Astrocyte (in vitro differentiated cells and primary cell): Measurements from ENCODE around the gene ACACB. TPM values are rescaled to one million over a fixed set of nuclear protein-coding genes. Genes with fewer than 3 reads are reported as not detected.

Source experiments
- DNase-seq: peaks from one replicate; pipeline ENCODE4 v3.0.0-alpha.2; 2010; ENCODE audit warnings: low read depth
- FAIRE-seq: peaks from 2 replicates; lab custom pipeline; 2011; peaks lifted over from hg19 to GRCh38; lab: Jason Lieb, UNC
- H2AFZ ChIP-seq: 2 replicates; pipeline ENCODE4 v1.6.0; 2012; ENCODE audit warnings: low read depth, low read length, inconsistent platforms
- H3K27ac ChIP-seq: 2 replicates; pipeline ENCODE4 v1.5.1; 2011; ENCODE audit warnings: low read depth, low read length, inconsistent platforms
- H3K27me3 ChIP-seq: 2 replicates; pipeline ENCODE4 v1.6.0; 2011; ENCODE audit warnings: low read length, inconsistent platforms; ENCODE audit not compliant: insufficient read depth
- H3K36me3 ChIP-seq: 2 replicates; pipeline ENCODE4 v1.5.1; 2011; ENCODE audit warnings: low read length, inconsistent platforms; ENCODE audit not compliant: insufficient read depth
- H3K4me1 ChIP-seq: 2 replicates; pipeline ENCODE4 v1.5.1; 2011; ENCODE audit warnings: low read length, inconsistent platforms; ENCODE audit not compliant: insufficient read depth
- H3K4me2 ChIP-seq: 2 replicates; pipeline ENCODE4 v1.6.0; 2012; ENCODE audit warnings: low read length, inconsistent platforms
- H3K4me3 ChIP-seq: 2 replicates; pipeline ENCODE4 v1.5.1; 2011; ENCODE audit warnings: low read depth, mild to moderate bottlenecking, low read length, inconsistent platforms; ENCODE audit not compliant: insufficient read depth
- H3K79me2 ChIP-seq: 2 replicates; pipeline ENCODE4 v1.6.0; 2012; ENCODE audit warnings: mild to moderate bottlenecking, low read length, inconsistent platforms; ENCODE audit not compliant: insufficient read depth
- H3K9ac ChIP-seq: 2 replicates; pipeline ENCODE4 v1.6.0; 2012; ENCODE audit warnings: mild to moderate bottlenecking, low read length, inconsistent platforms
- H3K9me3 ChIP-seq: 2 replicates; pipeline ENCODE4 v1.5.1; 2012; ENCODE audit warnings: low read depth, mild to moderate bottlenecking, low read length, inconsistent platforms; ENCODE audit not compliant: insufficient read depth
- H4K20me1 ChIP-seq: 2 replicates; pipeline ENCODE4 v1.6.0; 2012; ENCODE audit warnings: low read length, inconsistent platforms; ENCODE audit not compliant: insufficient read depth
- H3K27ac Mint-ChIP-seq: one replicate; pipeline ENCODE4 v1.8.0; 2021; ENCODE audit warnings: mild to moderate bottlenecking, mixed read lengths; ENCODE audit not compliant: unreplicated experiment
- H3K27me3 Mint-ChIP-seq: one replicate; pipeline ENCODE4 v1.8.0; 2021; ENCODE audit warnings: low read depth, mixed read lengths; ENCODE audit not compliant: unreplicated experiment
- H3K36me3 Mint-ChIP-seq: one replicate; pipeline ENCODE4 v1.8.0; 2021; ENCODE audit warnings: low read depth, mixed read lengths; ENCODE audit not compliant: unreplicated experiment
- H3K4me1 Mint-ChIP-seq: one replicate; pipeline ENCODE4 v1.8.0; 2021; ENCODE audit warnings: low read depth, mixed read lengths; ENCODE audit not compliant: unreplicated experiment
- H3K4me3 Mint-ChIP-seq: one replicate; pipeline ENCODE4 v1.8.0; 2021; ENCODE audit warnings: mild to moderate bottlenecking, moderate library complexity, mixed read lengths; ENCODE audit not compliant: unreplicated experiment
- H3K9me3 Mint-ChIP-seq: one replicate; pipeline ENCODE4 v1.8.0; 2021; ENCODE audit warnings: mild to moderate bottlenecking, mixed read lengths; ENCODE audit not compliant: unreplicated experiment
- CTCF ChIP-seq: IDR thresholded peaks from 2 replicates; pipeline ENCODE4 v1.5.1; 2011; ENCODE audit warnings: low read depth, mild to moderate bottlenecking, inconsistent platforms, low read length, moderate library complexity; ENCODE audit not compliant: insufficient read depth
- EZH2 ChIP-seq: IDR thresholded peaks from 2 replicates; pipeline ENCODE4 v1.6.1; 2012; ENCODE audit warnings: mild to moderate bottlenecking, low read length, inconsistent platforms; ENCODE audit not compliant: insufficient read depth
- total RNA-seq: library from RNA; stranded (reverse); gene quantifications from 2 replicates; pipeline ENCODE4 v1.2.1, GENCODE V29; 2021

The ACACB gene
- total RNA-seq, 1 donor from 2014 or later, result 3.9 TPM

DNA sequence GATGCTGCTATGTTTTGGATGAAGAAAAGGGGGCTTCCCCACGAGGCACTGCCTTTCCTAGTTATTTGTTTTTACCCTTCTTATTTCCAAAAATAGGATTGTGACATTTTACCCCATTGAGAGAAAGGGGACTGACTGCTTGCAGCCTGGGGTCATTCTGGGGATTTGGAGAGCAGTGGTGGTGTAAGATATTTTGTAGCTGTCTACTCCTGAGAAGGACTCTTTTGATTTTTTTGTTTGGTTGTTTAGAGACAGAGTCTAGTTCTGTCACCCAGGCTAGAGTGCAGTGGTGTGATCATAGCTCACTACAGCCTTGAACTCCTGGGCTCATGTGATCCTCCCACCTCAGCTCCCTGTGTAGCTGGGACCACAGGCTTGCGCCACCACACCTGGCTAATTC lies 113.8 kb downstream of the ACACB start:
- no peak overlapping the region for H3K4me3 Mint-ChIP-seq
- FAIRE-seq, result no peak
- H3K27me3 ChIP-seq, result no peaks in the 10 kb centered on the region

DNA sequence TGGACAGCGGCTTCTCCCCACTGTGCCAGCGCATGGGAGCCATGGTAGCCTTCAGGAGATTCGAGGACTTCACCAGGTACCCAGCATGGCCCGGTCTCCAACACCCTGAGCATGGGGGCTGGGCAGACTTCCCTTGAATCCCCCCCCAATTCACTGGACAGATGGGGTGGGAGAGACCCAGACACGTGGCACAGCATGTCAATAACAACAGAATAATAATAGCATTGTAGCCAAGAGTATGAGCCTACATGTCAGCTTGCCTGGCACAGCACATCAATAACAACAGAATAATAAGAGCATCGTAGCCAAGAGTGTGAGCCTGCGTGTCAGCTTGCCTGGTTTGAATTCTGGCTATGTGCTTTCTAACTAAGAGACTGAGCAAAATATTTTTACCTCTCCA lies 116.3 kb downstream of the ACACB start:
- no peaks in the 10 kb centered on the region for H3K9me3 ChIP-seq
- H3K79me2 ChIP-seq, result no peaks in the 10 kb centered on the region
- no peaks in the 10 kb centered on the region for H4K20me1 ChIP-seq
- Mint-ChIP-seq H3K27ac (no peak overlapping the region), H3K27me3 (peaks cover 12% of the 10 kb centered on the region), H3K4me1 (no peaks in the 10 kb centered on the region), H3K36me3 (no peaks in the 10 kb centered on the region), H3K9me3 (no peaks in the 10 kb centered on the region), H3K4me3 (no peak overlapping the region)
- no peaks in the 10 kb centered on the region for H3K36me3 ChIP-seq
- H2AFZ ChIP-seq, result no peak overlapping the region
- H3K4me1 ChIP-seq, result no peaks in the 10 kb centered on the region
- no peak overlapping the region for H3K9ac ChIP-seq
- H3K4me2 ChIP-seq, result no peak overlapping the region
- no peaks in the 10 kb centered on the region for H3K27me3 ChIP-seq
- no peak overlapping the region for H3K4me3 ChIP-seq
- no peak overlapping the region for H3K27ac ChIP-seq
- no peak for FAIRE-seq
- DNase-seq, result no peak
- TF ChIP-seq CTCF (no peak), EZH2 (no peak)

More for the DNA sequence above, 113.8 kb downstream of the ACACB start:
- TF ChIP-seq CTCF, result no peak
- TF ChIP-seq EZH2, result no peak
- Histone ChIP-seq H3K27ac (no peak overlapping the region), H3K4me1 (no peaks in the 10 kb centered on the region), H4K20me1 (no peaks in the 10 kb centered on the region), H2AFZ (no peak overlapping the region), H3K36me3 (no peaks in the 10 kb centered on the region), H3K9ac (no peak overlapping the region), H3K4me3 (no peak overlapping the region), H3K4me2 (no peak overlapping the region), H3K9me3 (no peaks in the 10 kb centered on the region), H3K79me2 (no peaks in the 10 kb centered on the region)
- DNase-seq, result no peak
- no peak overlapping the region for H3K27ac Mint-ChIP-seq
- H3K27me3 Mint-ChIP-seq, result peaks cover 7% of the 10 kb centered on the region
- H3K36me3 Mint-ChIP-seq, result no peaks in the 10 kb centered on the region
- H3K4me1 Mint-ChIP-seq, result no peaks in the 10 kb centered on the region
- no peaks in the 10 kb centered on the region for H3K9me3 Mint-ChIP-seq

DNA sequence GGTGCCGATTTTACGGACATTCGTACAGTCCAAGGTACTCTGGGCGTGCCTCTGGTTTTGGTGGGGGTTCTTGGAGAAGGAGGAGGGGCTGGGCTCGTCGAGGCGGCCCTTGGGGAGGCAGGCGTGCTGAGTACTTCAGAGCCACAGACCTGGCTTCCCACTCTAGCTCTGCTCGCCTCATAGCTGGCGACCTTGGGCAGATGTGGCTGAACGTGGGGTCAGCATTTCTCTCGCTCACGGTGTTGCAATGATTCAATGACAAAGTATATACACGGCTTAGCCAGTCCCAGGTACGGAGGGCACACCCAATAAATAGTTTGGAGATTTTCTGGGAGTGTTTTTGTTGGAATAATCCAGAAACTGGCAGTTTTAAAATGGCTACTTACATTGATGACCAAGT lies 117.6 kb downstream of the ACACB start:
- Histone ChIP-seq H3K9ac (no peak overlapping the region), H3K79me2 (no peaks in the 10 kb centered on the region), H4K20me1 (no peaks in the 10 kb centered on the region), H3K4me1 (no peaks in the 10 kb centered on the region), H3K27ac (no peak overlapping the region), H3K4me2 (no peak overlapping the region), H3K36me3 (no peaks in the 10 kb centered on the region), H3K27me3 (no peaks in the 10 kb centered on the region), H2AFZ (no peak overlapping the region), H3K4me3 (no peak overlapping the region), H3K9me3 (no peaks in the 10 kb centered on the region)
- H3K27ac Mint-ChIP-seq, result no peak overlapping the region
- H3K4me3 Mint-ChIP-seq, result no peak overlapping the region
- H3K4me1 Mint-ChIP-seq, result no peaks in the 10 kb centered on the region
- peaks cover 12% of the 10 kb centered on the region for H3K27me3 Mint-ChIP-seq
- H3K36me3 Mint-ChIP-seq, result no peaks in the 10 kb centered on the region
- TF ChIP-seq EZH2, result no peak
- TF ChIP-seq CTCF, result no peak
- DNase-seq (no peak), FAIRE-seq (no peak)
- H3K9me3 Mint-ChIP-seq, result no peaks in the 10 kb centered on the region
